Stomach (tissue), 4 donors: ENCODE measurements around the gene NPY2R.

Source experiments
- EP300 ChIP-seq: sonication (generic); formaldehyde crosslinking; IDR thresholded peaks from one replicate; pipeline ENCODE4 v1.6.1; 2017; ENCODE audit warnings: antibody characterized with exemption
- POLR2A ChIP-seq, 4 donors: fragments of 450-650 bp; IDR thresholded peaks; one replicate each; pipeline ENCODE4 v1.6.1; 2016; ENCODE audit warnings: antibody characterized with exemption in 4 of 4, control low read depth in 2 of 4, mild to moderate bottlenecking in 1 of 4, moderate library complexity in 1 of 4
- POLR2AphosphoS5 ChIP-seq, 3 donors: sonication (generic); formaldehyde crosslinking; IDR thresholded peaks; one replicate each; pipeline ENCODE4 v1.6.1; 2016; ENCODE audit warnings: antibody characterized with exemption in 3 of 3
- TF ChIP-seq, protein P1 (sequence below), 7 experiments: fragments of 450-650 bp in 4 of 7; fragments of 200-600 bp in 3 of 7; sonication (generic) in 3 of 7; IDR thresholded peaks; one replicate each; pipeline ENCODE4 v1.5.1; 2016 to 2019; ENCODE audit warnings: antibody characterized with exemption in 7 of 7, control low read depth in 2 of 7, mild to moderate bottlenecking in 1 of 7

DNA sequence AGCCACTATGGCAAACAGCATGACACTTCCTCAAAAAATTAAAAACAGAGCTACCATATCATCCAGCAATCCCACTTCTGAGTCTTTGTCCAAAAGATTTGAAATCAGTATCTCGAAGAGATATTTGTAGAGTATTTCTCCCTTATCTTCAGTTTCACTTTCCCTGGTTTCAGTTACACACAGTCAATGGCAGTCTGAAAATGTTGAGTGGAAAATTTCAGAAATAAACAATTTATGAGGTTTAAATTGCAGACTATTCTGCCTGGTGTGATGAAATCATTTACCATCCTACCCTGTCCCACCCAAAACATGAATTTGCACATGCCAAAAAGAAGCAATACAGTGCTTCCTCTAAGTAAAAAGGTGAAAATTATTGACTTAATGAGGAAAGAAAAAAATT is 43.9 kb downstream of the NPY2R start:
- no peak for TF ChIP-seq POLR2A (IDR thresholded peaks at IDR 0.05)
- TF ChIP-seq, protein P1, sequence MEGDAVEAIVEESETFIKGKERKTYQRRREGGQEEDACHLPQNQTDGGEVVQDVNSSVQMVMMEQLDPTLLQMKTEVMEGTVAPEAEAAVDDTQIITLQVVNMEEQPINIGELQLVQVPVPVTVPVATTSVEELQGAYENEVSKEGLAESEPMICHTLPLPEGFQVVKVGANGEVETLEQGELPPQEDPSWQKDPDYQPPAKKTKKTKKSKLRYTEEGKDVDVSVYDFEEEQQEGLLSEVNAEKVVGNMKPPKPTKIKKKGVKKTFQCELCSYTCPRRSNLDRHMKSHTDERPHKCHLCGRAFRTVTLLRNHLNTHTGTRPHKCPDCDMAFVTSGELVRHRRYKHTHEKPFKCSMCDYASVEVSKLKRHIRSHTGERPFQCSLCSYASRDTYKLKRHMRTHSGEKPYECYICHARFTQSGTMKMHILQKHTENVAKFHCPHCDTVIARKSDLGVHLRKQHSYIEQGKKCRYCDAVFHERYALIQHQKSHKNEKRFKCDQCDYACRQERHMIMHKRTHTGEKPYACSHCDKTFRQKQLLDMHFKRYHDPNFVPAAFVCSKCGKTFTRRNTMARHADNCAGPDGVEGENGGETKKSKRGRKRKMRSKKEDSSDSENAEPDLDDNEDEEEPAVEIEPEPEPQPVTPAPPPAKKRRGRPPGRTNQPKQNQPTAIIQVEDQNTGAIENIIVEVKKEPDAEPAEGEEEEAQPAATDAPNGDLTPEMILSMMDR (IDR thresholded peaks at IDR 0.05): no peak
- TF ChIP-seq POLR2AphosphoS5 (IDR thresholded peaks at IDR 0.05): no peak
- TF ChIP-seq EP300: no peak
